Kidney epithelial cell (primary cell): Measurements from ENCODE around the gene P2RY6. TPM values are rescaled to one million over a fixed set of nuclear protein-coding genes. Genes with fewer than 3 reads are reported as not detected.
A peak's percentile ranks its signal among the peaks of the same experiment; 100 is the strongest.

Experiments
- DNase-seq: peaks from one replicate; pipeline ENCODE4 v3.0.0-alpha.2; 2010; ENCODE audit warnings: low read depth
- H3K27me3 ChIP-seq: 2 replicates; pipeline ENCODE4 v1.6.0; 2011; ENCODE audit warnings: low read length; ENCODE audit not compliant: control insufficient read depth, insufficient read depth
- H3K36me3 ChIP-seq: 2 replicates; pipeline ENCODE4 v1.5.1; 2011; ENCODE audit warnings: low read length; ENCODE audit not compliant: control insufficient read depth, insufficient read depth
- H3K4me3 ChIP-seq: 2 replicates; pipeline ENCODE4 v1.5.1; 2011; ENCODE audit warnings: low read depth, mild to moderate bottlenecking, control low read depth, low read length
- total RNA-seq: library from RNA; depleted of rRNA; stranded (reverse); fragments of >200 nt; gene quantifications from 2 replicates; pipeline ENCODE4 v1.2.3, GENCODE V29; 2015
- TF ChIP-seq, protein P1 (sequence below): IDR thresholded peaks from 2 replicates; pipeline ENCODE4 v1.5.1; 2011; ENCODE audit warnings: mild to moderate bottlenecking, moderate library complexity, low read length, control low read depth, inconsistent platforms; ENCODE audit not compliant: insufficient read depth, poor library complexity, severe bottlenecking

The P2RY6 gene
- total RNA-seq, 1 donor from 2014 or later = 6.1 TPM

DNA sequence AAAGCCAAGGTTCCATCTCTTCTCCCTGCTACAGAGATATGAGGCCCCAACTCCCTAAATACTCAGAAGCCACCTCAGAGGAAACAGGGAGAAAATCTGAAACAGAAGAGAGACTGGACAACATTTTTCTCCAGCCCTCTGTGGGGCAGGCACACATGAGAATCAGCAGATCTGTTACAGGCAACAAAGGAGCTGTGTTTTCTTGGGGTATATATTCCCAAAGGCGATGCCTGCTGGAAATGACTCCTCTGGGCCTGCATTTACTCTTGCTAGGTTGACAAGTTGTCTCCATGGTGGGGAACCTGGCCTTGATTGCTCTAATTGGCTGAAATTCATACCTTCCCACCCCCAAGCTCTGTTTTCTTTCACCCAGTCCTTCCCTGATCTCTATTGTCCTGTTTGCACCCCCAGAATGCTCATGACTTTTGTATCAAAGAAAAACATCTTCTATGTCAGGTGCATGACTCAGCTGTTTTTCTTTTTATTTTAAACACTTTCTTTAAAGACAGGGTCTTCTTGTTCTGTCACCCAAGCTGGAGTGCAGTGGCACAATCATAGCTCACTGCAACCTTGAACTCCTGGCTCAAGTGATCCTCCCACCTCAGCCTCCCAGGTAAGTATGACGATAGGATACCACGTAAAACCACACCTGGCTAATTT lies 23.5 kb upstream of the P2RY6 start:
- no peaks in the 10 kb centered on the region for H3K27me3 ChIP-seq
- no peak overlapping the region for H3K4me3 ChIP-seq
- H3K36me3 ChIP-seq = no peaks in the 10 kb centered on the region
- DNase-seq = no peak
- TF ChIP-seq, protein P1, sequence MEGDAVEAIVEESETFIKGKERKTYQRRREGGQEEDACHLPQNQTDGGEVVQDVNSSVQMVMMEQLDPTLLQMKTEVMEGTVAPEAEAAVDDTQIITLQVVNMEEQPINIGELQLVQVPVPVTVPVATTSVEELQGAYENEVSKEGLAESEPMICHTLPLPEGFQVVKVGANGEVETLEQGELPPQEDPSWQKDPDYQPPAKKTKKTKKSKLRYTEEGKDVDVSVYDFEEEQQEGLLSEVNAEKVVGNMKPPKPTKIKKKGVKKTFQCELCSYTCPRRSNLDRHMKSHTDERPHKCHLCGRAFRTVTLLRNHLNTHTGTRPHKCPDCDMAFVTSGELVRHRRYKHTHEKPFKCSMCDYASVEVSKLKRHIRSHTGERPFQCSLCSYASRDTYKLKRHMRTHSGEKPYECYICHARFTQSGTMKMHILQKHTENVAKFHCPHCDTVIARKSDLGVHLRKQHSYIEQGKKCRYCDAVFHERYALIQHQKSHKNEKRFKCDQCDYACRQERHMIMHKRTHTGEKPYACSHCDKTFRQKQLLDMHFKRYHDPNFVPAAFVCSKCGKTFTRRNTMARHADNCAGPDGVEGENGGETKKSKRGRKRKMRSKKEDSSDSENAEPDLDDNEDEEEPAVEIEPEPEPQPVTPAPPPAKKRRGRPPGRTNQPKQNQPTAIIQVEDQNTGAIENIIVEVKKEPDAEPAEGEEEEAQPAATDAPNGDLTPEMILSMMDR = no peak

DNA sequence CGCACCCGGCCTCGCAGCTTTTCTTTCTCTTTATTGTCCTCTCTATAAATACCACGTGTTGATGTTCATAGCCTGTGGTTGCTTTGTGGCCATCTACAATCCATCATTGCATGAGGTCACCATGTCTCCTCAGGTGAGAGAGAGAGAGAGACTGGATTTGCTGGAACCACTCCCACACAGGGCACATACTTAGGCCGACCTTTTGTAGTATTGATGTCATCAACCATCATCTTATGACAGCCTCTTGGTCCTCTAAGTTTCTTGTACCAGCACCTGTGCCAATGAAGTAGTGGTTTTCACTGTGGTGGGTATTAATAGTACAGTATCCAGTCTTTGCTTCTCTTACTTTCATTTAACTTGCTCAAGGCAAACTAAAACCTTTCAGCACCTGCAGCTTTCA lies 22.8 kb upstream of the P2RY6 start:
- TF ChIP-seq, protein P1 = no peak
- Histone ChIP-seq H3K4me3 (no peak overlapping the region), H3K27me3 (no peaks in the 10 kb centered on the region), H3K36me3 (no peaks in the 10 kb centered on the region)
- DNase-seq = peak; percentile 78

DNA sequence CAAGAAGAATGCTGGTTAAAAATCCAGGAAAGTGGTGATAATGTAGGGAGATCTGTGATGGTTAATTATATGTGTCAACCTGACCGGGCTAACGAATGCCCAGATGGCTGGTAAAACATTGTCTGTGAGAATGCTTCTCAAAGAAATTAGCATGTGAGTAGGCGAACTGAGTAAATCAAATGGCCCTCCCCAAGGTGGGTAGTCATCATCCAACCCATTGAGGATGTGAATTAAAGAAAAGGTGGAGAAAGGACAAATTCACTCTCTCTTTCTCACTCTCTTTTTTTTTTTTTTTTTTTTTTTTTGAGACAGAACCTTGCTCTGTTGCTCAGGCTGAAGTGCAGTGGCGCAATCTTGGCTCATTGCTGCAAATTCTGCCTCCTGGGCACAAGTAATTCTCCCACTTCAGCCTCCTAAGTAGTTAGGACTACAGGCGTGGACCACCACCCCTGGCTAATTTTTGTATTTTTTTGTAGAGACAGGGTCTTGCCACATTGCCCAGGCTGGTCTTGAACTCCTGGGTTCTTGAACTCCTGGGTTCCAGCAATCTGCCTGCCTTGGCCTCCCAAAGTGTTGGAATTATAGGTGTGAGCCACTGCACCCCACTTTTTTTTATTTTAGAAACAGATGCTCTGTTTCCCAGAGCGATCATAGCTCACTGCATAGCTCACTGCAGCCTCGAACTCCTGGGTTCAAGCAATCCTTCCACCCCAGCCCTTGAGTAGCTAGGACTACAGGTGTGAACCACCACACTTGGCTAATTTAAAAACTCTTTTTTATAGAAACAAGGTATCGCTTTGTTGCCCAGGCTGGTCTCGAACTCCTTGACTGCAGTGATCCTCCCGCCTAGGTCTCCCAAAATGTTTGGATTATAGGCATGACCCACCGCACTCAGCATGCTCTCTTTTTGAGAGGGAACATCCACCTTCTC lies 22.0 kb upstream of the P2RY6 start:
- Histone ChIP-seq H3K36me3 (no peaks in the 10 kb centered on the region), H3K27me3 (no peaks in the 10 kb centered on the region), H3K4me3 (no peak overlapping the region)
- TF ChIP-seq, protein P1 = no peak
- no peak for DNase-seq

DNA sequence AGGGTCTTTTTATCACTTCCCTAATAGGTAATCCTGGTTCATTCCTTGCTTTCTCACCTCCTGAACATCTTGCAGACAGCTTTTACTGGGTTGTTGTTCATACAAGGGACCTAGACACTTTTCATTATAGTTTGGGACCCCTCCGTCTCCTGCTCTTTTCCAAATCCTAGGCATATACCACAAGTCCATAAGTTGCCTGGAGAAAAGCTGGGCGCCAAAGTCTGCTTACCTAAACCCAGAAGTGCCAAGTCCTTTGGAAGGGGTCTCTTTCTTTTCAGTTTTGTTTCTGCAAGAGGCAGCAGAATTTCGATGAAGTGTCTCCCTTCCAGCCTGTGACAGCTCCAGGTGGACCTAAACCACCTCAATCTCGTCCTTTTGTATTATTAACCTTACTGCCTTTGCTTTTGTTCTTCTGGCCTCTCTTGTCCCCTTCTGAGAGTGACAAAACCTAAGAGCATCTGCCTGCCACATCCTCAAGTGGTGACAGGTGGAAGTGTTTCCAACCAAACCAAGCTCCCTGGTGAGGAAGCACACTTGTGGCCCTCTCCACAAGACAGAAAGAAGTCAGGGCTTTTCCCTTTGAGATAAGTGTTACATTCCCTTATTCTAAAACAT lies 19.5 kb upstream of the P2RY6 start:
- TF ChIP-seq, protein P1 = peak; percentile 1
- Histone ChIP-seq H3K36me3 (no peaks in the 10 kb centered on the region), H3K4me3 (no peak overlapping the region), H3K27me3 (no peaks in the 10 kb centered on the region)
- no peak for DNase-seq

DNA sequence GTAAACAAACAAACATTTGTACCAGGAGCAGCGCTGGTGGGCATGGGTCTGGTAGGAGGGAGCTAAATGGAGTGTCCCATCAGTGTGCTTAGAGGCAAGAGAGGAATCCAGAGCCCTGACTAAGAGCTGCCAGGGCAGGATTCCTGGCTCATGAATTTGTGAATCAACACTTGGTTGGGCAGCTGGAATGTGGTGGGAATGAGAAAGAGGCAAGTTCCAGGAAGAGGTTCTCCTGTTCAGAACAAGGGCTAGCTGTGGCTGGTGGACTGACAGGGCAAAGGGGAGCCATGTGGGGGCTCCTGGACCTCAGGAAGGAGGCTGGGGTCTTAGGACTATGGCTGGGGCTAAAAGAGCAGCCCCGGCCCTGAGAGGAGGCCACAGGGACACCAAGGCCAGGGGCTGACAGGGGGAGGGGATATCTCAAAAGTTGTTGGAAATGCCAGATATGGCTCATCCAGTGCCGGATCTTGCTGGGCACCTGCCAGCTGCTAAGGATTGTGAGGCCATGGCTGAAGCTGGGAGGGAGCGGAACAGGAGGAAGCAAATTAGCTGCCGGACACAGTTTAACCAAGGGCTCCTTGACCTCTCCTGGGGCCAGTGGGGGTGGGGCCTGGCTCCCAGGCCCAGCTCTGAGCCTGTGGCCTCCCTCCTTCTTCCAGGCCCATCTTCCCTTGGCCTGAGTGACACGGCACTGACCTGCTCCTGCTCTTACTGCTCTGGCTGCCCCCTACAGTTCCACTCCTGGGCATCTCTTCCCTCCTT lies 14.6 kb upstream of the P2RY6 start:
- no peaks in the 10 kb centered on the region for H3K36me3 ChIP-seq
- peak; percentile 98 for DNase-seq
- no peaks in the 10 kb centered on the region for H3K27me3 ChIP-seq
- no peak overlapping the region for H3K4me3 ChIP-seq
- TF ChIP-seq, protein P1 = no peak
